H1 (cell line): ENCODE data around the gene PAPOLA. TPM values are rescaled to one million over a fixed set of nuclear protein-coding genes. Genes with fewer than 3 reads are reported as not detected.

Experiments used
- CTCF ChIA-PET: fragments of 300-600 bp; sonication (Branson Sonifier 250); formaldehyde crosslinking; loops from one replicate; lab custom pipeline; 2021; ENCODE audit not compliant: partially characterized antibody; lab: Charles Lee
- POLR2A ChIA-PET: fragments of 300-600 bp; sonication (Branson Sonifier 250); formaldehyde crosslinking; loops from one replicate; lab custom pipeline; 2021; ENCODE audit warnings: inconsistent platforms; ENCODE audit not compliant: partially characterized antibody; lab: Charles Lee
- DNase-seq, 2 experiments: peaks; one replicate each; pipeline versions ENCODE4 v3.0.0 to v3.0.0-alpha.2; 2010 to 2022; ENCODE audit warnings: low spot score in 2 of 2, low read depth in 1 of 2, mixed read lengths in 1 of 2
- FAIRE-seq: peaks from 2 replicates; lab custom pipeline; 2011; peaks lifted over from hg19 to GRCh38; lab: Jason Lieb, UNC
- H2AFZ ChIP-seq: 2 replicates; pipeline ENCODE4 v1.8.1; 2012; ENCODE audit warnings: low read length, inconsistent platforms
- H2AK5ac ChIP-seq: 2 replicates; pipeline ENCODE4 v1.6.1; 2013; ENCODE audit warnings: low read depth, low read length
- H2BK120ac ChIP-seq: replicated peaks from 2 replicates; pipeline ENCODE3; 2013; ENCODE audit warnings: low read depth, low read length, inconsistent platforms
- H2BK12ac ChIP-seq: 2 replicates; pipeline ENCODE4 v1.6.1; 2013; ENCODE audit warnings: low read depth, low read length
- H2BK15ac ChIP-seq: 2 replicates; pipeline ENCODE4 v1.6.1; 2013; ENCODE audit warnings: low read length
- H2BK20ac ChIP-seq: 2 replicates; pipeline ENCODE4 v1.6.1; 2013; ENCODE audit warnings: low read length
- H2BK5ac ChIP-seq: 2 replicates; pipeline ENCODE4 v1.6.1; 2013; ENCODE audit warnings: low read depth, low read length
- H3K14ac ChIP-seq: 2 replicates; pipeline ENCODE4 v1.6.1; 2013; ENCODE audit warnings: inconsistent platforms; ENCODE audit not compliant: insufficient read length
- H3K18ac ChIP-seq: 2 replicates; pipeline ENCODE4 v1.6.1; 2013; ENCODE audit warnings: low read length; ENCODE audit errors: extremely low read depth
- H3K23ac ChIP-seq: 2 replicates; pipeline ENCODE4 v1.6.1; 2013; ENCODE audit warnings: inconsistent platforms; ENCODE audit not compliant: insufficient read length
- H3K23me2 ChIP-seq: 2 replicates; pipeline ENCODE4 v1.6.1; 2013; ENCODE audit warnings: low read depth, low read length
- H3K27ac ChIP-seq: 2 replicates; pipeline ENCODE4 v1.6.1; 2011; ENCODE audit warnings: low read depth, low read length, inconsistent platforms
- H3K27me3 ChIP-seq, 4 experiments: replicated peaks in 1 of 4; 1 replicate in 1 of 4; 2 replicates in 3 of 4; pipeline versions ENCODE4 v1.6.1 to v1.8.1; 2011 to 2013; ENCODE audit warnings: low read length in 3 of 4, mild to moderate bottlenecking in 3 of 4, inconsistent platforms in 2 of 4, mixed read lengths in 2 of 4, moderate library complexity in 1 of 4; ENCODE audit not compliant: control insufficient read depth in 3 of 4, insufficient read depth in 3 of 4; ENCODE audit errors: extremely low read depth in 1 of 4
- H3K36me3 ChIP-seq, 4 experiments: 2 replicates each; pipeline versions ENCODE4 v1.6.1 to v1.8.1; 2011 to 2013; ENCODE audit warnings: mild to moderate bottlenecking in 4 of 4, low read length in 3 of 4, moderate library complexity in 2 of 4, control low read depth in 1 of 4, inconsistent platforms in 1 of 4; ENCODE audit not compliant: insufficient read depth in 4 of 4, control insufficient read depth in 2 of 4
- H3K4ac ChIP-seq: replicated peaks from 2 replicates; pipeline ENCODE3; 2013; ENCODE audit warnings: low read length, low read depth, mixed read lengths, inconsistent platforms; ENCODE audit not compliant: insufficient read length
- H3K4me1 ChIP-seq, 4 experiments: replicated peaks in 1 of 4; 1 replicate in 1 of 4; 2 replicates in 3 of 4; pipeline versions ENCODE4 v1.6.1 to v1.8.1; 2011 to 2013; ENCODE audit warnings: low read length in 3 of 4, inconsistent platforms in 2 of 4, mixed read lengths in 1 of 4; ENCODE audit not compliant: insufficient read depth in 4 of 4, control insufficient read depth in 3 of 4
- H3K4me2 ChIP-seq, 2 experiments: 2 replicates each; pipeline versions ENCODE4 v1.6.1 to v1.8.1; 2011 to 2013; ENCODE audit warnings: low read depth in 2 of 2, low read length in 2 of 2, control low read depth in 1 of 2, inconsistent platforms in 1 of 2, mild to moderate bottlenecking in 1 of 2; ENCODE audit not compliant: insufficient read depth in 1 of 2
- H3K4me3 ChIP-seq, 4 experiments: fragments of 200-600, 300-600 bp in 1 of 4; sonication (generic), shearing (Covaris generic), sonication (Bioruptor Twin) in 1 of 4; 2 replicates each; pipeline versions ENCODE4 v1.5.1 to v1.8.1; 2011 to 2016; ENCODE audit warnings: low read length in 4 of 4, low read depth in 3 of 4, control low read depth in 2 of 4, inconsistent platforms in 2 of 4, mild to moderate bottlenecking in 2 of 4, mixed read lengths in 1 of 4, moderate library complexity in 1 of 4; ENCODE audit not compliant: insufficient read depth in 2 of 4; ENCODE audit errors: extremely low read depth in 1 of 4
- H3K56ac ChIP-seq: replicated peaks from 2 replicates; pipeline ENCODE3; 2013; ENCODE audit warnings: low read depth, mild to moderate bottlenecking, mixed read lengths, low read length, inconsistent platforms; ENCODE audit not compliant: insufficient read length
- H3K79me1 ChIP-seq: 2 replicates; pipeline ENCODE4 v1.6.1; 2013; ENCODE audit warnings: low read depth, low read length, control low read depth
- H3K79me2 ChIP-seq, 2 experiments: 2 replicates each; pipeline versions ENCODE4 v1.6.1 to v1.8.1; 2012 to 2013; ENCODE audit warnings: low read length in 2 of 2, mild to moderate bottlenecking in 2 of 2, inconsistent platforms in 1 of 2; ENCODE audit not compliant: insufficient read depth in 2 of 2, control insufficient read depth in 1 of 2
- H3K9ac ChIP-seq, 4 experiments: replicated peaks in 1 of 4; 1 replicate in 1 of 4; 2 replicates in 3 of 4; pipeline versions ENCODE4 v1.6.1 to v1.8.1; 2011 to 2013; ENCODE audit warnings: low read depth in 3 of 4, low read length in 3 of 4, control low read depth in 2 of 4, mild to moderate bottlenecking in 2 of 4, moderate library complexity in 2 of 4, inconsistent platforms in 1 of 4; ENCODE audit errors: extremely low read depth in 1 of 4
- H3K9me3 ChIP-seq, 2 experiments: 2 replicates each; pipeline versions ENCODE4 v1.6.1 to v1.8.1; 2012 to 2013; ENCODE audit warnings: mild to moderate bottlenecking in 2 of 2, moderate library complexity in 2 of 2, control low read depth in 1 of 2, inconsistent platforms in 1 of 2, low read depth in 1 of 2, low read length in 1 of 2, mixed read lengths in 1 of 2; ENCODE audit not compliant: insufficient read depth in 2 of 2
- H4K20me1 ChIP-seq, 2 experiments: replicated peaks in 1 of 2; 2 replicates each; pipeline versions ENCODE3 to v1.8.1; 2011 to 2013; ENCODE audit warnings: inconsistent platforms in 2 of 2, low read length in 2 of 2, mild to moderate bottlenecking in 1 of 2; ENCODE audit not compliant: insufficient read depth in 2 of 2, control insufficient read depth in 1 of 2
- H4K5ac ChIP-seq: 2 replicates; pipeline ENCODE4 v1.6.1; 2013; ENCODE audit warnings: low read length, low read depth, mixed read lengths, inconsistent platforms; ENCODE audit not compliant: insufficient read length
- H4K8ac ChIP-seq: 2 replicates; pipeline ENCODE4 v1.8.0; 2013; ENCODE audit warnings: mild to moderate bottlenecking, moderate library complexity, low read length, inconsistent platforms; ENCODE audit not compliant: insufficient read depth; ENCODE audit errors: extremely low read depth
- H4K91ac ChIP-seq: replicated peaks from 2 replicates; pipeline ENCODE3; 2013; ENCODE audit warnings: low read length, mixed read lengths, inconsistent platforms; ENCODE audit not compliant: insufficient read length
- ASH2L ChIP-seq: fragments of 200-600, 300-600 bp; sonication (generic); IDR thresholded peaks from one replicate; pipeline ENCODE4 v1.7.1; 2017; ENCODE audit warnings: low read length
- ATF3 ChIP-seq: IDR thresholded peaks from 2 replicates; pipeline ENCODE4 v1.6.1; 2011; ENCODE audit warnings: low read depth, mild to moderate bottlenecking, low read length; ENCODE audit not compliant: insufficient read depth
- BRCA1 ChIP-seq: IDR thresholded peaks from 2 replicates; pipeline ENCODE4 v1.6.1; 2012; ENCODE audit warnings: low read depth, low read length, improper control_type of control experiment
- CHD1 ChIP-seq: IDR thresholded peaks from 2 replicates; pipeline ENCODE4 v1.6.1; 2012; ENCODE audit warnings: low read depth, low read length, improper control_type of control experiment
- GABPA ChIP-seq: IDR thresholded peaks from 2 replicates; pipeline ENCODE4 v1.6.1; 2011; ENCODE audit warnings: mild to moderate bottlenecking, low read length, moderate library complexity, borderline replicate concordance; ENCODE audit not compliant: insufficient read depth
- JUN ChIP-seq: IDR thresholded peaks from 2 replicates; pipeline ENCODE4 v1.6.1; 2011; ENCODE audit warnings: low read depth, mild to moderate bottlenecking, improper control_type of control experiment, low read length
- PHF8 ChIP-seq: fragments of 200-600 bp; sonication (generic); conservative IDR thresholded peaks from 2 replicates; pipeline ENCODE4 v1.7.1; 2012; ENCODE audit warnings: low read depth, mild to moderate bottlenecking, inconsistent platforms, low read length, moderate library complexity
- POLR2A ChIP-seq, 2 experiments: IDR thresholded peaks; 1 replicate in 1 of 2; 2 replicates in 1 of 2; pipeline ENCODE4 v1.6.1; 2011; ENCODE audit warnings: low read depth in 2 of 2, low read length in 2 of 2, mild to moderate bottlenecking in 2 of 2; ENCODE audit errors: control extremely low read depth in 1 of 2
- RFX5 ChIP-seq: IDR thresholded peaks from 2 replicates; pipeline ENCODE4 v1.6.1; 2011; ENCODE audit warnings: low read depth, low read length, improper control_type of control experiment, borderline replicate concordance
- SIRT6 ChIP-seq: IDR thresholded peaks from one replicate; pipeline ENCODE4 v1.7.1; 2012; ENCODE audit warnings: low read length, inconsistent platforms
- SP2 ChIP-seq: IDR thresholded peaks from 2 replicates; pipeline ENCODE4 v1.6.1; 2012; ENCODE audit warnings: mild to moderate bottlenecking, low read length, inconsistent platforms
- SRF ChIP-seq: IDR thresholded peaks from 2 replicates; pipeline ENCODE4 v1.6.1; 2011; ENCODE audit warnings: mild to moderate bottlenecking, low read depth, low read length, moderate library complexity
- TAF1 ChIP-seq: IDR thresholded peaks from 2 replicates; pipeline ENCODE4 v1.6.1; 2011; ENCODE audit warnings: mild to moderate bottlenecking, low read depth, low read length
- TEAD4 ChIP-seq: IDR thresholded peaks from 2 replicates; pipeline ENCODE4 v1.6.1; 2012; ENCODE audit warnings: low read depth, low read length, inconsistent platforms, mixed read lengths
- WGBS, 2 experiments: shearing (Covaris generic) in 1 of 2; methylation state at CpG; one replicate each; pipeline versions ENCODE4 v1.1.6 to v1.1.7; 2013 to 2015; ENCODE audit warnings: low lambda C conversion rate in 2 of 2, mixed read lengths in 2 of 2, inconsistent platforms in 1 of 2, low coverage in 1 of 2, missing lambda C conversion rate in 1 of 2; ENCODE audit not compliant: insufficient replicate concordance in 2 of 2, insufficient coverage in 1 of 2, insufficient read length in 1 of 2; ENCODE audit errors: extremely low coverage in 1 of 2, missing lambda C conversion rate in 1 of 2; 5-methylcytosine and 5-hydroxymethylcytosine counted together
- polyA plus RNA-seq, 7 experiments: library from polyadenylated mRNA; depleted of rRNA in 3 of 7; stranded (reverse) in 5 of 7; unstranded in 2 of 7; fragments of >200 nt in 5 of 7; fragments of 200-250 nt in 2 of 7; gene quantifications; 1 replicate in 5 of 7; 2 replicates in 1 of 7; 4 replicates in 1 of 7; pipeline versions ENCODE4 v1.2.1 to v1.2.3, GENCODE V29; 2011 to 2013; ENCODE audit warnings: missing spikeins in 2 of 7, mixed read lengths in 2 of 7
- total RNA-seq: library from RNA; stranded (reverse); fragmentation: NEBNext Ultra II Directional; extraction: Animal tissue kit (Norgen Biotek cat#: 25700); gene quantifications from 2 replicates; pipeline ENCODE4 v1.2.1, GENCODE V29; 2021

PAPOLA gene
- total and polyA plus RNA-seq, 2 of the 8 experiments (the other 6 are each of a cell fraction or from before 2014, with no cell fraction given), result 163 to 239 TPM

GRCh38 chr14:96554315-96554910 lies 52.2 kb downstream of the PAPOLA start:
- H2BK12ac ChIP-seq, result no peak overlapping the region
- no peak overlapping the region for H2AK5ac ChIP-seq
- no peak overlapping the region for H3K23ac ChIP-seq
- POLR2A ChIA-PET, result no interaction called here
- H3K4me3 ChIP-seq, result no peak overlapping the region
- H3K79me2 ChIP-seq, result no peaks in the 10 kb centered on the region
- H3K79me1 ChIP-seq, result no peaks in the 10 kb centered on the region
- DNase-seq (no peak), FAIRE-seq (no peak)
- no peak overlapping the region for H2BK120ac ChIP-seq
- CTCF ChIA-PET, result no interaction called here
- H3K14ac ChIP-seq, result no peak overlapping the region
- H2AFZ ChIP-seq, result no peak overlapping the region
- H3K36me3 ChIP-seq, result peaks cover 9 to 82% (median 52%) of the 10 kb centered on the region in 4 experiments; a peak in 7 of 8 replicates
- no peak overlapping the region for H3K4ac ChIP-seq
- TF ChIP-seq RFX5 (no peak), POLR2A (IDR thresholded peaks at IDR 0.05; ENCODE audit: control extremely low read depth in 1 of 2, low read depth in 2 of 2, low read length in 2 of 2) (no peak), SIRT6 (no peak), SRF (no peak), ASH2L (no peak), GABPA (no peak), TAF1 (no peak), SP2 (no peak), ATF3 (no peak), TEAD4 (no peak), PHF8 (no peak), JUN (no peak), BRCA1 (no peak), CHD1 (no peak)
- no peak overlapping the region for H4K91ac ChIP-seq
- WGBS, 2 experiments, result 86% methylated on average over 3 of the region's 3 CpGs; no CpG with 5 or more reads in 1 of the 2 experiments
- H2BK20ac ChIP-seq, result no peak overlapping the region
- no peaks in the 10 kb centered on the region for H3K9me3 ChIP-seq
- peaks cover 1% of the 10 kb centered on the region; the same call in 1 of the 2 replicates for H3K23me2 ChIP-seq
- no peak overlapping the region for H3K18ac ChIP-seq
- no peak overlapping the region for H4K5ac ChIP-seq
- H3K27me3 ChIP-seq, result peaks cover 0 to 1% (median 0%) of the 10 kb centered on the region in 4 experiments; a peak in 1 of 7 replicates
- no peak overlapping the region for H3K27ac ChIP-seq
- H2BK5ac ChIP-seq, result no peak overlapping the region
- H2BK15ac ChIP-seq, result no peak overlapping the region
- no peaks in the 10 kb centered on the region for H3K4me1 ChIP-seq
- H3K9ac ChIP-seq, result no peak overlapping the region
- no peak overlapping the region for H4K8ac ChIP-seq
- no peak overlapping the region for H3K4me2 ChIP-seq
- no peaks in the 10 kb centered on the region for H4K20me1 ChIP-seq
- no peak overlapping the region for H3K56ac ChIP-seq
